HG02943 (cell line): ENCODE results near the gene GTSE1.
A peak's percentile ranks its signal among the peaks of the same experiment; 100 is the strongest.

Source experiments
- ATAC-seq: cut with Tn5 transposase; IDR thresholded peaks from one replicate; pipeline ENCODE4 v1.9.1; 2021; ENCODE audit warnings: mild to moderate bottlenecking, low read depth, moderate library complexity; ENCODE audit not compliant: unreplicated experiment

Gene GTSE1

DNA sequence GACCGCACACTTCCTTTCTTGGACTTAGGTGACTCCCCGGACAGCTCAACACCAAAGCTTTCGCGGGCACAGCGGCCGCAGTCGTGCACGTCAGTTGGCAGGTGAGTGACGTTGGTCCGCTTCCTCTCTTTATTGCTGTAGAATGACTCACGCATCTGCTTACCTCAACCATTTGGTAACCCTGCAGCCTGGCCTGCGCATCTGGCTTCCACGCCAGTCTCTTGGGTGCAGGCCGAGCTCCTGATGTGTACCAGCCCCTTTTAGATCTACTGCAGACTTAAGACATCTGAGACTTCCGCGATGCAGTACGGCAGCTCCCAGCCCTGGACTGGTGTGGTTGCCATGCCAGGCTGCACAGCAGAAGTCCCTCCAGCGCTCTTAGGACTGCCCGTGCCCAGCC is 26.5 kb downstream of the GTSE1 start:
- no peak for ATAC-seq

DNA sequence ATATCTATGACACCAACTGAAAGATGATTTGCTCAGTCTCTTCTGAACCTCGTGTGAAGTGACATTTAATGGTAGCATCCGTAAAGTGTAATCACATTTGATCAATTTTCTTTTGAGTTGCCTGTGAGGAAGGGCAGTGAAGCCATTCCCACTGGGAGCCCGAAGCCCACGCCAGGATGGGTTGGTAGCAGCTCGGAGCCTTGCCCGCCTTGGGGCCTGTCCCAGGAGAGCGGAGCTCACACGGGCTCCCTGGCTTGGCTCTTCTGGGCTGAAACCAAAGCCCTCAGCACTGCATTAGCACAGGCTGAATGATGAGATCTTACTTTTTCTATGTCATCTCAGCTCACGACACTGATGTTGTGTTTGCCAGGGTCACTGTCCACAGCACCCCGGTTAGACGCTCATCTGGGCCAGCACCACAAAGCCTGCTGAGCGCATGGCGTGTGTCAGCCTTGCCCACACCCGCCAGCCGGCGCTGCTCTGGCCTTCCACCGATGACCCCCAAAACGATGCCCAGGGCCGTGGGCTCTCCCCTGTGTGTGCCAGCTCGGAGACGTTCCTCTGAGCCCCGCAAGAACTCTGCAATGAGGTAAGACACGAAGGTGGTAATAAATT is 29.5 kb downstream of the GTSE1 start:
- no peak for ATAC-seq

DNA sequence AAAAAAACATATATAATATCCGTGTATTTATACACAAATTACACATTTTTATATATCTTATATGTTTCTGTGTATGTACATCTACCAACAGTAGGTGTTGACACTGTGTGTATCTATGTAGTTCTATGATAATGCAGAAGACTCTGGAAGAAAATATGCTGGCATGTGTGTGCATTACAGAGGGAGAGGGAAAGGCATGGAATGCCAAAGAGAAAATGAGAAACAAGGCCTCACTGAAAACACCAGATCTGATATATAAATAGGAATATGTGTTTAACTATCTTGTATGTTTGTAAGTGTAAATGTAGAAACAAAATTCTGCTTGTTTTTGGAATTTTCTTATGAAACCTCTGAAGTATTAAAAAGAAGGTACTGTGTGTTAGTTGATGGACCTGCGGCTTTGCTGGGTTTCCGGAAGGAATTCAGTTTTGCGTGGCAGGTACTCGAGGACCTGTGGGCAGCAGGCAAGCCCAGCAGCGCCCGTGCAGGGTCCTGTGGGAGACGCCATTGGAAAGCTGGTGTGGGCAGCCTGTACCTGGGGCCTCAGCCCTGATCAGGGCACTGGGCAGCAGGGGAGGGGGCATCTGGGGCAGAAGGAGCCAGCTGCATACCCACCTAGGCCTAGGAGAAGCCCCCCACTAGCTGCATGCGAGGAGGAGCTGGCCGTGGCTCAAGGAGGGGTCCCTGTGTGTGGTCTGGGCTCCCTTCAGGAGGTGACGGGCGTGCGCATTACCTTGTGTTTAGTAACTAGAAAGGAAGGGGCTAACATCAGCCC is 31.2 kb downstream of the GTSE1 start:
- ATAC-seq: no peak

DNA sequence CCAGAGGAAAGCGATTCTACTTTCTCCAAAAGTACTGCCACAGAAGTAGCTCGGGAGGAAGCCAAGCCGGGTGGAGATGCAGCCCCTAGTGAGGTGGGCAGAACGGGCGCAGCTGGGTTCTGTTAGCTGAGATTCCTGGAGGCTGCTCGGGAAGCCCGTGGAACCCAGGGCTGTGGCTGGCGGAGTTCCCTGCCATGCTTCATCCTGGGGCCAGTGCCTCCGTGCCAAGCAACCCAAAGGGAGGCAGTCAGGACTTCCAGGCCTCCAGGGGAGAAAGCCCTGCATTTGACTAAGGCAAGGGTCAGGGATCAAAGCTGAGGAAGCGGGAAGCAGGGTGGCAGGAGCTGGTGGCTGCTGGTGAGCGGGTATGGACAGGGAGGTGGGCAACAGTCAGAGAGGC is 32.1 kb downstream of the GTSE1 start:
- ATAC-seq: no peak

DNA sequence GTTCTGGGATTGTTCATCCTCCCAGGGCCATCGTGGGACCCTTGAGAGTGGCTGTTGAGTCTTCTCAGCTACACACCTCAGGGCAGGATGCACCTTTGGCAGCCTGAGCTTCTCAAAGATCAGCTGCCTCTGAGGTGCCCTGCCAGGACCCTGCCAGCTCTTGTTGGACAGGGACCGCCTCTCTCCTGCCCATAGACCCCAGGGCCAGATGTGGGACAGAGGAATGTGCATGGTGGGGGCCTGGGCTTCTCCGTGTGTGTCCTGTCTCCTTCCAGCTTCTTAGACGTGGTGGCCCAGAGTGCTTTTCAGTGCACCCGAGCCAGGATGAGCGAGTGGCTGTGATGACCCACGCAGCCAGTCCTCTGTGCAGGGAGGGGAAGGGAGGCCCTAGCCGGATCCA is 32.9 kb downstream of the GTSE1 start:
- ATAC-seq: no peak

DNA sequence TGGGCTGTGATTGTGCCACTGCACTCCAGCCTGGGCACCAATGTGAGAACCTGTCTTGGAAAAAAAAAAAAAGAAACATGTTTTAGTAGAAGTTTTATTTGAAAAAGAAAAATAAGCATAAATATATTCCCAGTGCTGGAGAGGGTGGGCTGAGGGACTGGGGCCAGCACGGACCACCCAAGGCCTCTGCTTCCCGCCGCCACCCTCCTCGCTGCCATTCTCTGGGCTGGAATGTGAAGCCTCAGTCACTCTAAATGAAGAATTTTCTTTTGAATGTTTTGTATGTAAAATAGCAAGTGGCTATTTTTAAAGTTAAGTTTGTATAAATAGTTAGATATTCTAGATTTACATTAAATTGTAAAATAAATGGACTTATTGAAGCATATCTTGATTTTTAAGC is 33.8 kb downstream of the GTSE1 start:
- ATAC-seq: no peak

DNA sequence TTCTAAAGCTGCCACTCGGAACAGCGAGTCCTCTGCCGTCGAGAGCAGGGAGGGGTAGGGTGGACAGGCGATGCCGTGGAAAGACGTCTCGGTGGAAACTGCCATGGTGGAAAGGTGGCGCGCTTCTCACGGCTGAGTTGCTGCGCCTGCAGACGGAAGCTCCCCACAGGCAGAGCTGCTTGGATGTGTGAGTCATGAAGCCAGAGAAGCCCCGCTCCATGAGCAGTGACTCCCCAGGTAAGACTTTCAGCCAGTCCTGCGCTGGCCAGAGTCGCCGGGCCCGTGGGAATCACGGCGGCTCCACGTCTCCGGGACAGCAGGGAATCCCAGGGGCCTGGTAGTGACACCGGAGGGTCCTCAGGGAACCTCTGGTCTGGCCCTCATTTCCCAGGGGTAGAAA is 34.8 kb downstream of the GTSE1 start:
- no peak for ATAC-seq

DNA sequence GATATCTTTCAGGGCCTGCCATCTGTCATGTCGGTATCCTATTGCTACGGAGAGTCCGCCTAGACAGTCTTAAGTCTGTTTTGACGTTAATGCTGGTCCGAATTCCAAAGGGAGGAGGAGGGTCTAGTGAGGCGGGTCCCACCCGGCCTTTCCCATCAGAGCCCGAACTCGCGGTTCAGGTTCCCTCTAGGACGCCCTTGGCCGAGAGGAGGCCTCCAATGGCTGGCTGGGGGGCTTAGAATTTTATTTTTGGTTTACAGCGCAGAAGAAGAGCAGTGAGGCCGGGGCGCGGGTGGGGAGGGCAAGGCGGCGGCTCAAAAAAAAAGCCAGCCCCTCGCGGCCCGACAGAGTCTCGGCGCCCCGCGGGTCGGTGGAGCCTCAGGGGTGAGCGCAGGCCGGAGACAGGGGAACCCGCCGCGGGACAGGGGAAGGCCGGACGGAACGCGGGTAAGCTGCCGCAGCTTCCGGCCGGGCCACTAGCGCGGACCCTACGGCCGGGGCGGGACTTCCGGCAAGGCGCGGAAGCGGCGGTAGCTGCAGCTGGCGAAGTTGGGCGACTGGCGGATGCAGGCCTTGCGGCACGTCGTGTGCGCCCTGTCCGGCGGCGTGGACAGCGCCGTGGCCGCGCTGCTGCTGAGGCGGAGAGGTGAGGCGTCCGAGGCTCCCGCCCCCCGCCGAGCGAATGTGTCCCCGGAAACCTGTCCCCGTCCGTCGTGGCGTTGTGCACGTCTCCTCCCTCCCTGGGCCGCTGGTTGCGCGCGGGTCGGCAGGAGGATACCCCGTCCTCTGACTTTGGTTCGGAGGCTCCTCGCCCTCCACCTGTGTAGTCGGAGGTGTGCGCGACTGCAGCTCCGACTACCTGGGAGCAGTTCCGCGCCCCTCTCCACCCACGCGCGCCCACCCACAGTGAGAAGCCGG is 38.8 kb downstream of the GTSE1 start, which contains the start of gene TRMU:
Gene TRMU (plus strand): TSS at position 514 of the 918 bp plus-strand sequence. CDS start 51 bp downstream, at position 565.
- ATAC-seq: peak; percentile 84

DNA sequence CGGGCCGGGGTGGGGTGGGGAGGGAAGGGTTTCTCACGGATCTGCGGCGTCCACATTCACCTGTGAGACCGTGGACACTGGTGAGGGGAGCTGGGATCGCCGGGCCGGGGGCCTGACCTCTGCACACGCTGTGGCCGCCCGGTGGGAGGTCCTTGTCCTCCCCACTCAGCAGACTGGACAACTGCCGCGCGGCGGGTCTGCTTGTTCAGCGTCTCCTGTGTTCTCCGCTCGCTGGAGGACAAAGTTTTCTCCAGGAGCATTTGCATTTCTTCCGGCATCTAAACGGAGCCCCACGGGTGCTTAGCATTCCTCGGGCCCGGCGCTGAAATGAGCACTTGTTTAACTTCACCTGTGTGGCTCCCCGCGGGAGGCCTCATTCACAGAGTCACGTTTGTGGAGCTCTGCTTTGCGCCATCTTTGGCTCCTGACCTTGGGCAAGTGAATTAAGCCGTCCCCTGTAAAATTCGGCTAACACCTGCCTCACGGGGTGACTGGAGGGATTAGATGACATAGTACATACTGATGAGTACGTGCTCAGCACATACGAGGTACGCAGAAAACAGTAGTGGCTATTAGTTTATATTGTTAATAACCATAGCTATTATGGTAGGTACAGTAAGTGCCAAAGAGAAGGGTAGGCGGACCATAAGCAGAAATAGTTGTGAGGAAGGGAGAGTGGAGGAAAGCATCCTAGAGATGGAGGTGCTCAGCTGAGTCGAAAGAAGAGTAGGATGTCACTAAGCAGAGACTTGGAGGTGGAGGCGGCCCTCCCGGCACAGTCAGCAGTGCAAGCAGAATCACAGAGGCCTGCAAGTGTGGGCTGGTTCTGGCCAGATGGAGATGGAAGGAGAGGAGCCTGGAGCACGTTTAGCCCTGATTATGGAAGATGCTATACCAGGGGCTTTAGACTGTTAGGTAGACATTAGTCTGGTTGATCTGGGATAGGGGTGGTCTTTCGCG is 39.7 kb downstream of the GTSE1 start:
- no peak for ATAC-seq

DNA sequence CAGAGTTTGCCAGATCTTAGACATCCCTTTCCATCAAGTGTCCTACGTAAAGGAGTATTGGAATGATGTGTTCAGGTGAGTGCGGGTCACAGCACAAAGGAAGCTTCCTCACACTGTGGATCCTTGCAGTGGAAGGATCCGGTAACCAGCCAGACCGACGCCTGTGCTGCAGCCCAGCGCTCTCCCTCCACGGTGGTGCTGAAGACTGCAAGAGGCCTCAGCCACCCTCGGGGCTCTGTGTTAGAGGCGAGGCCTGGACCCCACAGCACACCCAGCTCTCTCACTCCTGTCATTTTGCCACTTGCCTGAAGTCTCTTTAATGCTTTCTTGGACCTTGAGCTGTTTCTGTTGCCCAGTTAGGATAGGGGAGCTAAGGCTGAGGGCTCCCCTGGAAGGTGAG is 41.2 kb downstream of the GTSE1 start:
- ATAC-seq: no peak

DNA sequence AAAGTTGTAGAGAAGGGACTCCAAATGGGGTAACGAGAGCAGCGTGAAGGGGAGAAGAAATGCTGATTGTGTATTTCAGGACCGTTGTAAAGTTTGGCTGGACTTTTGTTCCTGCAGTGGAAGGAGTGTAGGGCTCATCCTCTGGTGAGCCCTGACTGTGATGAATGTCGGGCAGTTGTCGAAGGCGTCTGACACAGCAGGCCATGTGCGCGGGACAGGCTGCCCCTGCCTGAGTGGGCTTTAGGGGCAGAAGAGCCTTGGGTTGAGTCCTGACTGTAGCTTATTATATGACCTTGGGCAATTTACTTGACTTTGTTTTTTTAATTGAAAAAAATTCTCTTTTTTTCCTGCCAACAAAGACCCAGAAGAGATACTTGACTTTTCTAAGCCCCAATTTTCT is 42.0 kb downstream of the GTSE1 start:
- ATAC-seq: no peak

DNA sequence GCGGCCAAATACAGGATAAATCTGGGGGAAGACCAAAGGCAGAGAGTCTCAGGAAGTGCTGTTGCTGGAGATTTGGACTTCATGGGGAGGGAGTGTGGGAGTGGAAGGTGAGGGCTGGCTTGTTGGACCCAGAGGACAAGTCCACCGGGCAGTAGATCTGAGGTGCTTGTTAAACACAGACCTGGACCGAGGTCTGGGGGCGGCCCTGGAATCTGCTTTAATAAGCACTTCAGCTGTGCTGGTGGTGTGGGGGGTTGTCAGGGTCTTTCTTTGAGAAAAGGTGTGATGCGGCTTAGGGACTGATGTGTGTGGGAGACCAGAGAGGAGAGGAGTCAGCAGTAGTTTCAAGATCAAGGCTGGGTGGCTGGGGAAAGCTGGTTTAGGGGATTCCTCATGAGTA is 43.3 kb downstream of the GTSE1 start:
- ATAC-seq: no peak

DNA sequence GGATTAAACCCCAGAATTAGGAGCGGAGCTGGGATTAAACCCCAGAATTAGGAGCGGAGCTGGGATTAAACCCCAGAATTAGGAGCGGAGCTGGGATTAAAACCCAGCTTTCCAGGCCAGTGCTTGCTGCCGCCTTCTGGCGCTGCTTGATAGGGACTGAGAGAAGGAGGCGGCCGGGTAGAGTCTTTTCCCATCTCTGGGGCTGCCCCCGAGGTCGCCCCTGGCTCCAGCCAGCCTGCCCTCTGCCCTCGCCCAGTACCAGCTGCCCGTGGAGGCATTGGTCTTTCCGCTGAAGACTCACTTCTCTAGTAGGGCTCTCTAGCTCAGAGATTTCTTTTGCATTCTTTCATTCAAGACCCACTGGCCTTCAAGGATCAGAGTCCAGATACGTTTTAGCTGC is 44.0 kb downstream of the GTSE1 start:
- no peak for ATAC-seq

DNA sequence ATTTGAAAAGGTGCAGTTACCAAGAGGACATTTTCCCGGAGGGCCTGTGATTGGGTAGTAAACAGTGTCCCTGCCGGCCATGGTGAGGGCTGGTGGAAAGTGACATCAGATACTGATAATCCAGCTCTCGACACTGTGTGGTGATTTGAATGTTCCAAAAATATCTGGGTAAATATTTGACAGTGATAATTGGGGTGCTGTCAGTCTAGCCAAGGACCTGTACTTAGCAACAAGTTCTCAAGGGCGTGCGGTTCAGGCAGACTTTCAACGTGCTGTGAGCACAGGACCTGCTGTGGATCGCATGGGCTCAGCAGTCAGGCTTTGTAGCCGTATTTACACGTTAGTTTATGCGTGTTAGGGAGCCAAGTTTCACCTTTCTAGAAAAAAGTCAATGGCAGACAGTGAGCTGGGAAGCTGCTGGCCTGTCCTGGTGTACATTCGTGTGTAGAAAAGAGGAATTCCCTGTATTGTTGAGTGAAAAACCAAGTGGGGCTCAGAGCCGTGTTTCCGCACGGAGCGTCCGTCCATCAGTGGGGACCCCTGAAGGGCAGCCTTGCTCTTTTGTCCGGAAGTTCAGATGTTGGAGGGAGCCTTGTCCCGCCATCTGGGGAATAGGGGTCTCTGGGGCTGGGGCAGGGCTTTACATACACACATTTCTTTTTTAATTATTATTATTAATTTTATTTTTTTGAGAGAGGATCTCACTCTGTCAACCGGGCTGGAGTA is 50.2 kb downstream of the GTSE1 start:
- no peak for ATAC-seq

DNA sequence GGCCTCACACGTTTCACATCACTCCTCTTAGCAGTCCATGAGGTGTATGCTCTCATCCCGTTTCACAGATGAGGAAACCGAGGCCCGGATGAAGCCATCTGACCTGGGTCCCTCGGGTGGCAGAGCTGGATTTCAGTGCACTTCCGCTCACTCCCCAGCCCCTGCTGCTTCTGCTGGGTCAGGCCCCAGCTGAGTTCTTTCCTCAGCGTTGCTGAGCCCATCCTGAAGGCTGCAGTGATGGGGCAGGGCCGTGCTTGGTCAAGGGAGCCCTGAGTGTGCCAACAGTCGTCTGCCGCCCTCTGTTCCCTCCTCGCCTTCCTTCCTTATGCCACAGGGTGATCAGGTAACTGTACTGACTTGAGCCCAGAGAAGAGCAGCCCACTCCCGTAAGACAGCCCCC is 51.0 kb downstream of the GTSE1 start:
- no peak for ATAC-seq

DNA sequence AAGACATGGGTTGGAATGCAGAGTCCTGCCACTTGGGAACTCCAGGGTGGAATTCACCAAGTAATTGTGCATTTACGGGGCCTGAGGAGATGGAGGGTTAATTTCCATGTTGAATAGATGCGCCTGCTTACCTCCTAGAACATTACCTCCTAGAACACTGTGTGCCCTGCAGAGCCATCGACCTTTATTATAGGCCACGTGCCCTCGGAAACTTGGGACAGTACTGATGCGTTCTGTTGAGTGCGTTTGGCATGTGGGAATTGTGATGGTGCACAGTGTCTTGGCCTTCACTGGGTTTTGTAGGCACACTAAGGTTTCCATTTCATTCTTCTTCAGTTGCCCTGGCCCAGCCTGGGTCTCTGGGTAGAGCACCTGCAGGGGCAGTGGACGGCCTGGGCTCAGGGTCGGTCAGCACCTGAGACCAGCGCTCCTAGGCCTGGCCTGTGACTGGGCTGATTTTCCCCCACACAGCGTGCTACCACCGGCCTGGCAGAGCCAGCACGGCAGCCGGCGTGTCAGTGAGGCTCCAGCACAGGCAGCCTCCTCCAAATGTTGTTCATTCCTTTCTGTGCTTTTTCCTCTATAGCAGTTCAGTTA is 51.5 kb downstream of the GTSE1 start:
- ATAC-seq: no peak

DNA sequence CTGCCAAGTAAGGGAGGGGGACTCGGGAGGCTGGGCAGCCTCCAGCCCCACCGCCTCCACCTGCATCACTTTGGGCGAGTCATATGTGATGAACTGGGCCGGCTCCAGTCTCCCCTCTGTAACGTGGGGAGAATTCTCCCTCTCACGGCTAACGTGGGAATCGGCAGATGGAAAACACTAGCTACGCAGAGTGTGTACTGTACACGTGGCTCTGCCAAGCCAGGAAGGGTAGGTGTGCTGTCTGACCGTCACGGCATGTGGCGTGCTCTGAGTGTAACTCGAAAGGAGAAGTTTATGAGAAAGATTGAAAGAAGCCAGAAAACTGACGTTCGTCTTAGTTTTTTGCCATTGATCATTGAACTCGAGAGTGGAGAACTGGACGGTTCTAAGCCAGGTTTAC is 52.6 kb downstream of the GTSE1 start:
- no peak for ATAC-seq

DNA sequence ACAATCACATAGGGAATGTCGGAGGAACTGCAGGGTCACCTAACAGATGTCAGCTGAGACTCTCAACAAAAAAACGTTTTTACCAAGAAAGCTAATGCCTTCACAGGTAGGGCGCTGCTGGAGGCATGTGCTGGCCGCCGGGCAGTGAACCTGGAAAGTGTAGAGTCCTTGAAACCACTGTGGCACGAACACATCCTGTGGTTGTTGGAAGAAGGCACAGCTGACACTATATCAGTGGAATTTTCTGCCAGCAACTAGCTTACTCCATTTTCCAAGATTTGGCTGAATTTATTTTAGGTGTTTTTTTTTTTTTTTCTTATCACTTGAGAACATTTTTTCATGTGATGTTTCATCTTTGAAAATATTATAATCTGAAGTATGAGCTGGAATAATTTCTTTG is 53.0 kb downstream of the GTSE1 start:
- no peak for ATAC-seq

DNA sequence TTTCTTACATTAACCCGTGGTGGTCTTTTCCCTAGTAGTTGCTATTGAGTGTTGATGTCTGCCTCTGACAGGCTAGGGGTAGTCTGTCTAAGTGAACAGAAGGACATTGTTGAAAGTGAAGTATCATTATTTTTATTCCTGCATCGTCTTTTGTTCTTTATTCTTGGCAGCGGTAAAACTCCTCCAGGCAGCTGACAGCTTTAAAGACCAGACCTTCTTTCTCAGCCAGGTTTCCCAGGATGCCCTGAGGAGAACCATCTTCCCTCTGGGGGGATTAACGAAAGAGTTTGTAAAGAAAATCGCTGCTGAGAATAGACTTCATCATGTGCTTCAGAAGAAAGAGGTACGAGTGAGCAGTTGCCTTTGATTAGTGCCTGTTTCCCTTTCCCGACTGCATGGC is 53.5 kb downstream of the GTSE1 start:
- ATAC-seq: no peak
